Fibroblast of pulmonary artery (primary cell): ENCODE results near the gene ZNF185.

Experiments used
- DNase-seq: peaks from one replicate; pipeline ENCODE4 v3.0.0-alpha.2; 2010; ENCODE audit warnings: low read depth
- H3K4me3 ChIP-seq: replicated peaks from 2 replicates; pipeline ENCODE4 v1.5.1; 2011; ENCODE audit warnings: low read depth, mild to moderate bottlenecking, control low read depth, low read length, moderate library complexity
- CTCF ChIP-seq: IDR thresholded peaks from 2 replicates; pipeline ENCODE4 v1.5.1; 2011; ENCODE audit warnings: mild to moderate bottlenecking, control low read depth, low read length, inconsistent platforms; ENCODE audit errors: missing control alignments

Gene ZNF185

GRCh38 chrX:152913910-152914309, 16.0 kb downstream of the ZNF185 start:
- H3K4me3 ChIP-seq: no peak overlapping the region
- TF ChIP-seq CTCF: no peak
- DNase-seq: no peak

GRCh38 chrX:152915541-152916241, 17.8 kb downstream of the ZNF185 start:
- peak; percentile 65 for TF ChIP-seq CTCF
- DNase-seq: peak; percentile 33
- no peak overlapping the region for H3K4me3 ChIP-seq

GRCh38 chrX:152917656-152918579, 20.1 kb downstream of the ZNF185 start:
- no peak overlapping the region for H3K4me3 ChIP-seq
- TF ChIP-seq CTCF: no peak
- no peak for DNase-seq

- no peak for TF ChIP-seq CTCF
- DNase-seq: no peak
- no peak overlapping the region for H3K4me3 ChIP-seq
Observed at GRCh38 chrX:152918707-152919106, 20.8 kb downstream of the ZNF185 start.

GRCh38 chrX:152923599-152923998, 25.7 kb downstream of the ZNF185 start:
- DNase-seq: no peak
- TF ChIP-seq CTCF: no peak
- no peak overlapping the region for H3K4me3 ChIP-seq

GRCh38 chrX:152925835-152926234, 28.0 kb downstream of the ZNF185 start:
- no peak overlapping the region for H3K4me3 ChIP-seq
- DNase-seq: no peak
- TF ChIP-seq CTCF: no peak

- TF ChIP-seq CTCF: peak; percentile 40
- H3K4me3 ChIP-seq: no peak overlapping the region
- DNase-seq: peak; percentile 62
Observed at GRCh38 chrX:152926279-152926678, 28.4 kb downstream of the ZNF185 start.
